Islet of Langerhans (tissue), 1 donor: ENCODE results near the gene TMEM156.
A peak's percentile ranks its signal among the peaks of the same experiment; 100 is the strongest.
"Not testable (repeated sequence)": the region's sequence is repeated elsewhere in the genome, so short reads cannot be mapped to it uniquely, and the experiment has no call there.

Source experiments
- FAIRE-seq: peaks from one replicate; lab custom pipeline; 2011; peaks lifted over from hg19 to GRCh38; lab: Jason Lieb, UNC

Gene TMEM156

GRCh38 chr4:38955957-38956356 lies 76.3 kb downstream of the TMEM156 start:
- no peak for FAIRE-seq

- FAIRE-seq: no peak
These were observed 77.5 kb downstream of the TMEM156 start for GRCh38 chr4:38954727-38955126.

GRCh38 chr4:38952017-38952416 lies 80.2 kb downstream of the TMEM156 start:
- no peak for FAIRE-seq

DNA sequence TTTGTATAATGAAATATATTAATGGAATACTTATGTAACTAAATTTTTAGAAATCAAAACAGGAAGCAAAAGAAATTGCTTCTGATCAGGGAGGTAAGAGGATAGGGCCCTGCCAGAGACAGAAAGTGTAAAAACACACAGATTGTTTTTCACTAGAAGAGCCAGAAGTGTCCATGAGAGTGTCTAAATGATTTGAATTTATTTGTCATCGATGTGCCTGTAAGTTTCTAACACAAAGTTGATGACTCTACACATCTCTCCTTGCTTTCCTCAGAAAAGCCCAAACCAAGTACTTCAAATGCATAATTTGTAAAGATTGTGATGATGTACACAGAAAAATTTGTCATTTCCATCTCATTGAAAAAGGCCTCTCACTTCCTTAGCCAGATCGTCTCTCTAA lies 80.6 kb downstream of the TMEM156 start:
- peak; percentile 5 for FAIRE-seq

GRCh38 chr4:38950734-38951133 lies 81.5 kb downstream of the TMEM156 start:
- FAIRE-seq: peak; percentile 27

GRCh38 chr4:38950159-38950558 lies 82.0 kb downstream of the TMEM156 start:
- no peak for FAIRE-seq

- FAIRE-seq: no peak
These were observed 82.7 kb downstream of the TMEM156 start for GRCh38 chr4:38949411-38950051.

GRCh38 chr4:38948551-38948950 lies 83.7 kb downstream of the TMEM156 start:
- FAIRE-seq: peak; percentile 90

DNA sequence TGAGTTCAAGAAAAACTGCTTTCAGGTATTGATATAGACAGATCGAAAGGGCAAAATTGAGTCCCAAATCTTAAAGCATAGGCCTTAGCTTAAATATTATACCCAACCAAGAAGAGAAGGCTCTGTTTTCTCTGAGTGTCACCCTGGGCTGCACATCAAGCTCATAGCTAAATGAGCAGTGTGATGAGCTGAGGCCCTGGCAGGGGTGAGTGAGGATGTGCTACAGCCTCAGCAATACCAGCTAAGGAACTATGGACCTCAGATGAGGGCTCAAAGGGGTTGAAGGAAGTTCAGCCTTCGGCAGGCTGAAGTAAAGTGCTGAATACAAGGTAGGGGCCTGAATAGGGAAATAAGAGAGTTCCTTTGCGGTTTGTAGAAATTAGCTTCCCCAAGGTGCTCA lies 85.3 kb downstream of the TMEM156 start:
- FAIRE-seq: no peak

DNA sequence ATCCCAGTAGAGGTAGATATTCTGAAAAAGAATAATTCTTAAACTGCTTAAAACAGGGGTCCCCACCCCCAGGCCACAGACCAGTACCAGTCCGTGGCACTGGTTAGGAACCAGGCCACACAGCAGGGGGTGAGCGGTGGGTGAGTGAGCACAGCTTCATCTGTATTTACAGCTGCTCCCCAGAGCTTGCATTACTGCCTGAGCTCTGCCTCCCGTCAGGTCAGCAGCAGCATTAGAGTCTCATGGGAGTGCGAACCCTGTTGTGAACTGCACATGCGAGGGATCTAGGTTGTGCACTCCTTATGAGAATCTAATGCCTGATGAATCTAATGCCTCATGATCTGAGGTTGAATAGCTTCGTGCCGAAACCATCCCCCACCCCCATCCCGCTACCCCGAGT lies 87.8 kb downstream of the TMEM156 start:
- no peak for FAIRE-seq

- FAIRE-seq: no peak
These were observed 88.9 kb downstream of the TMEM156 start for GRCh38 chr4:38943343-38943742.

DNA sequence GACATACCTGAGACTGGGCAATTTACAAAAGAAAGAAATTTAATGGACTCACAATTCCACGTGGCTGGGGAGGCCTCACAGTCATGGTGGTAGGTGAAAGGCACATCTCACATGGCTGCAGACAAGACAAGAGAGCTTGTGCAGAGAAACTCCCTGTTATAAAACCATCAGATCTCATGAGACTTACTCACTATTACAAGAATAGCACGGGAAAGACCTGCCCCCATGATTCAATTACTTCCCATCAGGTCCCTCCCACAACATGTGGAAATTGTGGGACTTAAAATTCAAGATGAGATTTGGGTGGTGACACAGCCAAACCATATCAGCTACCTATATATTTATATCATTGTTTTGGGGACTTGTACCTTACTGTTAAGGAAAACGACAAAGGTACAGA lies 90.3 kb downstream of the TMEM156 start:
- FAIRE-seq: not testable (repeated sequence)

- FAIRE-seq: no peak
These were observed 91.7 kb downstream of the TMEM156 start for GRCh38 chr4:38940476-38940875.

GRCh38 chr4:38939165-38939564 lies 93.0 kb downstream of the TMEM156 start:
- FAIRE-seq: no peak

GRCh38 chr4:38935391-38936073 lies 96.7 kb downstream of the TMEM156 start:
- no peak for FAIRE-seq

- no peak for FAIRE-seq
These were observed 101.1 kb downstream of the TMEM156 start for GRCh38 chr4:38931125-38931524.

DNA sequence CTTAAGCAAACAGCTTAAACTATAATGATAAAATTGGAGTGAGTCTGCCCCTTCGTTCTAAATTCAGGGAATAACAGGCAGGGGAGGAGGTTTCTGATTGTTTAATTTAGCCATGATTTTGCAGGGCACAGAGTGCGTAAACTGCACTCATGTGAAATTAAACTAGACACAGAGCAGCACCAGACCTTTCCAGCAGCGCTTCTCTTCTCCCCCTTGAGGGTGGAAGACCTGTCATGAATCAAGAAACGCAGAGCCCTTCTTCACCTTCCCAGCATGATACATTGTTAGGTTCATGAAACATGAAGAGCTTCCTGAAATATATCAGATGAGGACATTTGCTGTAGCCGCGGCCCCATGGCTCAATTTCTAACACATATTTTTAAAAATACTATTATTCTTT lies 101.5 kb downstream of the TMEM156 start:
- no peak for FAIRE-seq

GRCh38 chr4:38930204-38930603 lies 102.0 kb downstream of the TMEM156 start:
- no peak for FAIRE-seq

- no peak for FAIRE-seq
These were observed 103.2 kb downstream of the TMEM156 start for GRCh38 chr4:38928974-38929373.

DNA sequence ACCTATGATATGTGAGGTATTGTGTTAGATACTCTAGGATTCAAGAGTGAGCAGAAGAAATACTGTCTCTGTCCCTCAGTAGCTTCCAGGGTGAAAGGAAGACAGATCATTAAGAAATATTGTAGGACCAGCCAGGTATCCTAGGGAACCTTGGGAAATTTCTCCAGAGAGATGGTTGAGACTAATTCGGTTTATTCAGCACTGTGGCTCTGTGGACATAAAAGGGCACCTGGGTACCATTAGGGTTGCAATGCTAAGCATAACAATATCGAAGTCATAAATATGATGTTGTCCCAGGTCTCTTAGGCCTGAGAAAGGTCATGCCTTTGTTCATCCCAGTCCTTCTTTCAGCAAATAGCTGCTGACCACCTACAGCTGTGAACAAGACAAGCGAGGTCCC lies 103.6 kb downstream of the TMEM156 start:
- no peak for FAIRE-seq

- FAIRE-seq: no peak
These were observed 105.3 kb downstream of the TMEM156 start for GRCh38 chr4:38926896-38927295.

DNA sequence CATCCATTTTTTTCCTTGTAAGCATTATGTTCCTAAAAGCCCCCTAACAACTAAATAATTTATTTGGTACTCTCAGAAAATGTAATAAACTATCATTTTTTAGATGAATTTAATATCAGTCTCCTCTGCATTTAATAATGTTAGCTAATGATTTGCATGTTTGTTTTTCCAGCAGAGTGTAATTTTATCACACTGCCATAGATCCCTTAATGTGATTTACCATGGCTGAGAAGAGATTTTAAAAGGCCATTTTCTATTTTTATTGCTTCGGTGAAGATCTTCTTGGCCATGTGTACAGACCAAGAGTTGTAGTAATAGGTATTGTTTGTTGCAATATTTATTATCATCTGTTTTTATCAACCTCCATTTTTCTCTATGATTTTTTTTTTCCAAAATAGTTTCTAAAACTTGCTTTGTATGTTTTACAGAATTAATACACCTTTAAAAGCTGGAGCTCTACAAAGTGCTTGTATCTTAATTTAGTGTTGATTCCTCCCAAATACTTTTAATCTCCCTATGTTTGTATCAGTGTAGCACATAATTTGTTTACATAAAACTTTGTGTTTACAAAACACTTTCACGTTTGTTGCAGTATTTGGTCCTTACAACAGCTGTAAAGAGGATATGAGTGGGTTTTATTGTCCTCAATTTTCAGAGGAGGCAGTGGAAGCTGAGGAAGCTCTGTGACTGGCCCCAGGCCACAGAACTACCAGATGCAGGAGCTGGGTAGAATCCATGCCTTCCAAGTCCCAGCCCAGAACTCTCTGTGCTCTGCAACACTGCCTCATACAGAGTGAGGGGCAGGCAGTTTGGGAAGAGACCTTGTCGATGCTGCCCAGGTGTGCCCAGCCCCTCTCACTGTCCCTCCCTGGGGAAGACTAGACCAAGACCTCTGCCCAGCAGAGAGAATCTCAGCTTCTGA lies 106.5 kb downstream of the TMEM156 start:
- no peak for FAIRE-seq

- FAIRE-seq: no peak
These were observed 107.9 kb downstream of the TMEM156 start for GRCh38 chr4:38924353-38924752.
